Suprapubic skin (tissue), 4 donors: ENCODE data around the gene KRTAP5-3. TPM values are rescaled to one million over a fixed set of nuclear protein-coding genes. Genes with fewer than 3 reads are reported as not detected.

Experiments used
- DNase-seq, 2 donors: peaks; one replicate each; pipeline ENCODE4 v3.0.0-alpha.2; 2019; ENCODE audit warnings: low spot score in 2 of 2
- H3K27ac ChIP-seq: fragments of 200-600 bp; sonication (generic); one replicate; pipeline ENCODE4 v1.5.1; 2019
- H3K27me3 ChIP-seq: fragments of 200-600 bp; sonication (generic); one replicate; pipeline ENCODE4 v1.5.1; 2019
- H3K36me3 ChIP-seq: fragments of 200-600 bp; sonication (generic); one replicate; pipeline ENCODE4 v1.5.1; 2019
- H3K4me1 ChIP-seq: fragments of 200-600 bp; sonication (generic); one replicate; pipeline ENCODE4 v1.5.1; 2019
- H3K4me3 ChIP-seq: fragments of 200-600 bp; sonication (generic); one replicate; pipeline ENCODE4 v1.5.1; 2019; ENCODE audit warnings: mild to moderate bottlenecking
- H3K9me3 ChIP-seq: fragments of 200-600 bp; sonication (generic); one replicate; pipeline ENCODE4 v1.5.1; 2019
- EP300 ChIP-seq: sonication (generic); formaldehyde crosslinking; IDR thresholded peaks from one replicate; pipeline ENCODE4 v1.6.1; 2017; ENCODE audit warnings: antibody characterized with exemption
- POLR2A ChIP-seq, 2 donors: fragments of 450-650 bp; IDR thresholded peaks; one replicate each; pipeline ENCODE4 v1.6.1; 2017; ENCODE audit warnings: antibody characterized with exemption in 2 of 2, mild to moderate bottlenecking in 2 of 2, moderate library complexity in 2 of 2
- POLR2AphosphoS5 ChIP-seq, 3 donors: sonication (generic); formaldehyde crosslinking; IDR thresholded peaks; one replicate each; pipeline ENCODE4 v1.6.1; 2017; ENCODE audit warnings: antibody characterized with exemption in 3 of 3
- WGBS: methylation state at CpG from one replicate; pipeline ENCODE4 v1.1.5; 2018; 5-methylcytosine and 5-hydroxymethylcytosine counted together
- total RNA-seq, 4 donors: library from RNA; depleted of rRNA; stranded (reverse); fragments of >200 nt; gene quantifications; one replicate each; pipeline ENCODE4 v1.1.0, GENCODE V29; 2016
- TF ChIP-seq, protein P1 (sequence below), 2 donors: fragments of 200-600 bp in 1 of 2; fragments of 450-650 bp in 1 of 2; sonication (generic) in 1 of 2; IDR thresholded peaks; one replicate each; pipeline ENCODE4 v1.5.1; 2016 to 2019; ENCODE audit warnings: antibody characterized with exemption in 2 of 2, mild to moderate bottlenecking in 1 of 2, moderate library complexity in 1 of 2

Gene KRTAP5-3
- total RNA-seq, 4 donors from 2014 or later = 3.7 to 14.9 (median 4.4) TPM; not detected in 1

- no peak overlapping the region for H3K27ac ChIP-seq
- 83% methylated on average over 7 of the region's 12 CpGs for WGBS
- TF ChIP-seq, protein P1, sequence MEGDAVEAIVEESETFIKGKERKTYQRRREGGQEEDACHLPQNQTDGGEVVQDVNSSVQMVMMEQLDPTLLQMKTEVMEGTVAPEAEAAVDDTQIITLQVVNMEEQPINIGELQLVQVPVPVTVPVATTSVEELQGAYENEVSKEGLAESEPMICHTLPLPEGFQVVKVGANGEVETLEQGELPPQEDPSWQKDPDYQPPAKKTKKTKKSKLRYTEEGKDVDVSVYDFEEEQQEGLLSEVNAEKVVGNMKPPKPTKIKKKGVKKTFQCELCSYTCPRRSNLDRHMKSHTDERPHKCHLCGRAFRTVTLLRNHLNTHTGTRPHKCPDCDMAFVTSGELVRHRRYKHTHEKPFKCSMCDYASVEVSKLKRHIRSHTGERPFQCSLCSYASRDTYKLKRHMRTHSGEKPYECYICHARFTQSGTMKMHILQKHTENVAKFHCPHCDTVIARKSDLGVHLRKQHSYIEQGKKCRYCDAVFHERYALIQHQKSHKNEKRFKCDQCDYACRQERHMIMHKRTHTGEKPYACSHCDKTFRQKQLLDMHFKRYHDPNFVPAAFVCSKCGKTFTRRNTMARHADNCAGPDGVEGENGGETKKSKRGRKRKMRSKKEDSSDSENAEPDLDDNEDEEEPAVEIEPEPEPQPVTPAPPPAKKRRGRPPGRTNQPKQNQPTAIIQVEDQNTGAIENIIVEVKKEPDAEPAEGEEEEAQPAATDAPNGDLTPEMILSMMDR (IDR thresholded peaks at IDR 0.05) = no peak
- TF ChIP-seq POLR2AphosphoS5 (IDR thresholded peaks at IDR 0.05) = no peak
- no peak for TF ChIP-seq POLR2A (IDR thresholded peaks at IDR 0.05)
- no peaks in the 10 kb centered on the region for H3K4me1 ChIP-seq
- no peaks in the 10 kb centered on the region for H3K9me3 ChIP-seq
- no peak overlapping the region for H3K4me3 ChIP-seq
- H3K27me3 ChIP-seq = peaks cover 24% of the 10 kb centered on the region
- no peaks in the 10 kb centered on the region for H3K36me3 ChIP-seq
- DNase-seq = no peak
These were observed 37.1 kb upstream of the KRTAP5-3 start for GRCh38 chr11:1645357-1645821.

GRCh38 chr11:1644601-1645356, 36.5 kb upstream of the KRTAP5-3 start:
- no peak for TF ChIP-seq POLR2A (IDR thresholded peaks at IDR 0.05)
- no peak for TF ChIP-seq EP300
- no peak for TF ChIP-seq POLR2AphosphoS5 (IDR thresholded peaks at IDR 0.05)
- TF ChIP-seq, protein P1 (IDR thresholded peaks at IDR 0.05) = no peak
- no peaks in the 10 kb centered on the region for H3K36me3 ChIP-seq
- H3K4me1 ChIP-seq = peaks cover 4% of the 10 kb centered on the region
- no peak overlapping the region for H3K27ac ChIP-seq
- H3K9me3 ChIP-seq = no peaks in the 10 kb centered on the region
- WGBS = 92% methylated on average over 12 of the region's 20 CpGs
- peaks cover 30% of the 10 kb centered on the region for H3K27me3 ChIP-seq
- H3K4me3 ChIP-seq = no peak overlapping the region
- DNase-seq = no peak

DNA sequence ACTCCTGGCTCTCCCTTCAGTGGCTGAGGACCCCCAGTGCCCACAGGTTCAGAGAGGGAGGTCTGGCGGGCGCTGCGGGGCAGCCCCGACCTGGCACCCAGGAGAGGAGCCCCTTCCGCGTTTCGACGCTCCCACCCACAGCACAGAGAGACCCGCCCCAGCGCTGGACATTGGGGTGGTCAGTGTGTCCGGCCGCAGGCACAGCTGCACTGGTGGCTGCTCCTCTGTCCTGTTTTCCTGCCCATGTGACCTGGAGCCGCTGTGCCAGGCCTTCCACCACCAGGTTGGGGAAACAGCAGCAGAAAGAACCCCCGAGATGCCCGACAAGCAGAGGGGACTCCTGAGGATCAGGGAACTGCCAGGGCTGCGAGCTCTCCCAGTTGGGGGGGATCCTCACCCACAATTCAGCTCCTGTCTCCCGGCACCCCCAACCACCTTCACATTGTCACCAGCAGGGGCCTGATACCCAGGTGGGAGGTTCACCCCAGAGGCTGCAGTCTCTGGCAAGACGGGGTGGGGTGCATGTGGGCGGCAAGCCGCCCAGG, 35.0 kb upstream of the KRTAP5-3 start:
- H3K27ac ChIP-seq = no peak overlapping the region
- DNase-seq = no peak
- no peaks in the 10 kb centered on the region for H3K9me3 ChIP-seq
- TF ChIP-seq, protein P1 (IDR thresholded peaks at IDR 0.05) = no peak
- no peak for TF ChIP-seq EP300
- TF ChIP-seq POLR2A (IDR thresholded peaks at IDR 0.05) = no peak
- no peak for TF ChIP-seq POLR2AphosphoS5 (IDR thresholded peaks at IDR 0.05)
- peaks cover 17% of the 10 kb centered on the region for H3K4me1 ChIP-seq
- H3K4me3 ChIP-seq = no peak overlapping the region
- peaks cover 43% of the 10 kb centered on the region for H3K27me3 ChIP-seq
- 92% methylated on average over 3 of the region's 20 CpGs for WGBS
- no peaks in the 10 kb centered on the region for H3K36me3 ChIP-seq

- WGBS = 76% methylated on average over 20 of the region's 29 CpGs
- no peak for TF ChIP-seq POLR2A (IDR thresholded peaks at IDR 0.05)
- TF ChIP-seq, protein P1 (IDR thresholded peaks at IDR 0.05) = no peak
- no peak for TF ChIP-seq POLR2AphosphoS5 (IDR thresholded peaks at IDR 0.05)
- no peak for TF ChIP-seq EP300
- no peak for DNase-seq
- Histone ChIP-seq H3K4me3 (no peak overlapping the region), H3K9me3 (no peaks in the 10 kb centered on the region), H3K27ac (no peak overlapping the region), H3K4me1 (peaks cover 17% of the 10 kb centered on the region), H3K36me3 (no peaks in the 10 kb centered on the region), H3K27me3 (peaks cover 49% of the 10 kb centered on the region)
These were observed 34.3 kb upstream of the KRTAP5-3 start for GRCh38 chr11:1642288-1643145.

GRCh38 chr11:1641096-1641495, 32.8 kb upstream of the KRTAP5-3 start:
- H3K9me3 ChIP-seq = no peaks in the 10 kb centered on the region
- TF ChIP-seq POLR2AphosphoS5 (IDR thresholded peaks at IDR 0.05) (no peak), POLR2A (IDR thresholded peaks at IDR 0.05) (no peak), EP300 (no peak)
- TF ChIP-seq, protein P1 (IDR thresholded peaks at IDR 0.05) = no peak
- DNase-seq = no peak
- peaks cover 61% of the 10 kb centered on the region for H3K27me3 ChIP-seq
- H3K36me3 ChIP-seq = no peaks in the 10 kb centered on the region
- peaks cover 17% of the 10 kb centered on the region for H3K4me1 ChIP-seq
- H3K4me3 ChIP-seq = no peak overlapping the region
- WGBS = 85% methylated on average over 11 of the region's 15 CpGs
- no peak overlapping the region for H3K27ac ChIP-seq
